Right lobe of liver (tissue), 4 donors: Measurements from ENCODE around the gene CPSF4.

Experiments used
- CTCF ChIP-seq, 4 donors: fragments of 200-600 bp in 3 of 4; fragments of 450-650 bp in 1 of 4; IDR thresholded peaks; one replicate each; pipeline versions ENCODE4 v1.5.1 to v1.8.0; 2016 to 2022; ENCODE audit warnings: antibody characterized with exemption in 4 of 4, mild to moderate bottlenecking in 2 of 4
- POLR2A ChIP-seq: fragments of 450-650 bp; IDR thresholded peaks from one replicate; pipeline ENCODE4 v1.6.1; 2017; ENCODE audit warnings: antibody characterized with exemption, mild to moderate bottlenecking
- donor health status: DM: no; HTN: no; CAD: no.
- donor health status: DM: no; HTN: no; CAD: no.
- donor health status: DM: no; HTN: yes; CAD: no.

- TF ChIP-seq CTCF (IDR thresholded peaks at IDR 0.05) (no peak), POLR2A (no peak)
Measured at GRCh38 chr7:99455874-99456273, 17.1 kb downstream of the CPSF4 start.
